IPS-20b (cell line): ENCODE results near the gene SNU13.
"Not testable (repeated sequence)": the region's sequence is repeated elsewhere in the genome, so short reads cannot be mapped to it uniquely, and the experiment has no call there.

Source experiments
- H3K27ac ChIP-seq: one replicate; pipeline ENCODE4 v1.5.1; 2013; ENCODE audit warnings: low read length
- H3K27me3 ChIP-seq: 2 replicates; pipeline ENCODE4 v1.6.1; 2013; ENCODE audit warnings: mild to moderate bottlenecking, low read length, inconsistent platforms; ENCODE audit not compliant: insufficient read depth
- H3K36me3 ChIP-seq: 2 replicates; pipeline ENCODE4 v1.6.1; 2013; ENCODE audit warnings: low read depth, mild to moderate bottlenecking, inconsistent platforms, low read length, moderate library complexity; ENCODE audit not compliant: insufficient read depth
- H3K4me1 ChIP-seq: 2 replicates; pipeline ENCODE4 v1.6.1; 2013; ENCODE audit warnings: mild to moderate bottlenecking, control low read depth, inconsistent platforms, low read length, moderate library complexity; ENCODE audit not compliant: insufficient read depth
- H3K4me3 ChIP-seq: 2 replicates; pipeline ENCODE4 v1.5.1; 2013; ENCODE audit warnings: mild to moderate bottlenecking, low read length, inconsistent platforms
- H3K9ac ChIP-seq: 2 replicates; pipeline ENCODE4 v1.6.1; 2013; ENCODE audit warnings: low read depth, mild to moderate bottlenecking, inconsistent platforms, low read length, moderate library complexity
- H3K9me3 ChIP-seq: 2 replicates; pipeline ENCODE4 v1.6.1; 2013; ENCODE audit warnings: mild to moderate bottlenecking, low read depth, low read length, inconsistent platforms; ENCODE audit not compliant: insufficient read depth

SNU13 gene

GRCh38 chr22:41676134-41676533 lies 12.5 kb downstream of the SNU13 start:
- no peaks in the 10 kb centered on the region for H3K27me3 ChIP-seq
- no peaks in the 10 kb centered on the region for H3K4me1 ChIP-seq
- H3K9ac ChIP-seq = no peak overlapping the region
- H3K4me3 ChIP-seq = no peak overlapping the region
- no peak overlapping the region for H3K27ac ChIP-seq
- no peaks in the 10 kb centered on the region for H3K9me3 ChIP-seq
- peaks cover 70% of the 10 kb centered on the region for H3K36me3 ChIP-seq

- H3K36me3 ChIP-seq = peaks cover 58% of the 10 kb centered on the region
- no peak overlapping the region for H3K4me3 ChIP-seq
- H3K9me3 ChIP-seq = no peaks in the 10 kb centered on the region
- no peak overlapping the region for H3K27ac ChIP-seq
- H3K27me3 ChIP-seq = no peaks in the 10 kb centered on the region
- H3K9ac ChIP-seq = no peak overlapping the region
- no peaks in the 10 kb centered on the region for H3K4me1 ChIP-seq
Measured at GRCh38 chr22:41674846-41675340, 13.8 kb downstream of the SNU13 start.

- Histone ChIP-seq H3K9me3 (no peaks in the 10 kb centered on the region), H3K27me3 (no peaks in the 10 kb centered on the region), H3K27ac (no peak overlapping the region), H3K9ac (no peak overlapping the region), H3K4me1 (no peaks in the 10 kb centered on the region), H3K36me3 (peaks cover 42% of the 10 kb centered on the region), H3K4me3 (no peak overlapping the region)
Measured at GRCh38 chr22:41672780-41673509, 15.7 kb downstream of the SNU13 start.

GRCh38 chr22:41672096-41672495 lies 16.6 kb downstream of the SNU13 start:
- H3K9ac ChIP-seq, H3K27ac ChIP-seq: not testable (repeated sequence)

GRCh38 chr22:41668971-41669911 lies 19.4 kb downstream of the SNU13 start:
- Histone ChIP-seq H3K4me1 (no peaks in the 10 kb centered on the region; the same call in 1 of the 2 replicates), H3K4me3 (no peak overlapping the region), H3K9ac (no peak overlapping the region), H3K9me3 (no peaks in the 10 kb centered on the region), H3K27me3 (no peaks in the 10 kb centered on the region), H3K36me3 (peaks cover 29% of the 10 kb centered on the region), H3K27ac (no peak overlapping the region)

More at GRCh38 chr22:41672096-41672495, 16.6 kb downstream of the SNU13 start:
- H3K36me3 ChIP-seq = peaks cover 35% of the 10 kb centered on the region
- not testable (repeated sequence) for H3K4me3 ChIP-seq, H3K4me1 ChIP-seq, H3K27me3 ChIP-seq, H3K9me3 ChIP-seq

GRCh38 chr22:41664951-41665350 lies 23.7 kb downstream of the SNU13 start:
- no peaks in the 10 kb centered on the region for H3K9me3 ChIP-seq
- H3K4me1 ChIP-seq = no peaks in the 10 kb centered on the region; the same call in 1 of the 2 replicates
- H3K4me3 ChIP-seq = no peak overlapping the region
- no peak overlapping the region for H3K27ac ChIP-seq
- H3K9ac ChIP-seq = no peak overlapping the region
- no peaks in the 10 kb centered on the region for H3K27me3 ChIP-seq
- peaks cover 56% of the 10 kb centered on the region for H3K36me3 ChIP-seq

GRCh38 chr22:41664490-41664889 lies 24.2 kb downstream of the SNU13 start:
- H3K4me1 ChIP-seq = no peaks in the 10 kb centered on the region; the same call in 1 of the 2 replicates
- H3K9ac ChIP-seq = no peak overlapping the region
- no peak overlapping the region for H3K27ac ChIP-seq
- H3K27me3 ChIP-seq = no peaks in the 10 kb centered on the region
- H3K9me3 ChIP-seq = no peaks in the 10 kb centered on the region
- no peak overlapping the region for H3K4me3 ChIP-seq
- H3K36me3 ChIP-seq = peaks cover 60% of the 10 kb centered on the region

- not testable (repeated sequence) for H3K27ac ChIP-seq, H3K9ac ChIP-seq, H3K4me3 ChIP-seq, H3K9me3 ChIP-seq, H3K4me1 ChIP-seq, H3K27me3 ChIP-seq
- H3K36me3 ChIP-seq = peaks cover 69% of the 10 kb centered on the region
Measured at GRCh38 chr22:41663594-41663993, 25.1 kb downstream of the SNU13 start.

- Histone ChIP-seq H3K27me3 (no peaks in the 10 kb centered on the region), H3K4me1 (no peaks in the 10 kb centered on the region), H3K9me3 (no peaks in the 10 kb centered on the region), H3K4me3 (no peak overlapping the region), H3K36me3 (peaks cover 88% of the 10 kb centered on the region), H3K9ac (no peak overlapping the region), H3K27ac (no peak overlapping the region)
Measured at GRCh38 chr22:41661713-41662112, 27.0 kb downstream of the SNU13 start.

GRCh38 chr22:41661088-41661487 lies 27.6 kb downstream of the SNU13 start:
- Histone ChIP-seq H3K4me1 (no peaks in the 10 kb centered on the region), H3K27ac (no peak overlapping the region), H3K36me3 (peaks cover 94% of the 10 kb centered on the region), H3K27me3 (no peaks in the 10 kb centered on the region), H3K4me3 (no peak overlapping the region), H3K9me3 (no peaks in the 10 kb centered on the region), H3K9ac (no peak overlapping the region)

GRCh38 chr22:41660416-41660815 lies 28.3 kb downstream of the SNU13 start:
- Histone ChIP-seq H3K4me3 (no peak overlapping the region), H3K9ac (no peak overlapping the region), H3K36me3 (peaks cover 100% of the 10 kb centered on the region), H3K4me1 (no peaks in the 10 kb centered on the region), H3K27me3 (no peaks in the 10 kb centered on the region), H3K9me3 (no peaks in the 10 kb centered on the region), H3K27ac (no peak overlapping the region)
